Panc1 (cell line): Measurements from ENCODE around the gene RBP4. TPM values are rescaled to one million over a fixed set of nuclear protein-coding genes. Genes with fewer than 3 reads are reported as not detected.

Experiments used
- ATAC-seq: fragments of 200-7000 bp; cut with Tn5 transposase; 2 replicates; pipeline ENCODE4 v1.9.1; 2020; ENCODE audit warnings: mild to moderate bottlenecking, moderate library complexity
- BruUV-seq: library from RNA; stranded (reverse); fragments of 400-500 nt; replicated peaks from 2 replicates; lab custom pipeline; 2021; lab: Mats Ljungman, UMichigan
- CTCF ChIA-PET: fragments of 300-600 bp; sonication (Branson Sonifier 250); formaldehyde crosslinking; loops from one replicate; lab custom pipeline; 2022; ENCODE audit warnings: antibody characterized with exemption; lab: Charles Lee
- POLR2A ChIA-PET: fragments of 300-600 bp; sonication (Branson Sonifier 250); formaldehyde crosslinking; loops from one replicate; lab custom pipeline; 2022; ENCODE audit warnings: antibody characterized with exemption; lab: Charles Lee
- DNase-seq: peaks from one replicate; pipeline ENCODE4 v3.0.0-alpha.2; 2010; ENCODE audit warnings: low read depth, low spot score
- H3K27ac ChIP-seq: 2 replicates; pipeline ENCODE4 v1.5.1; 2011; ENCODE audit warnings: mild to moderate bottlenecking, low read length, inconsistent platforms
- H3K27me3 ChIP-seq: fragments of 200-500 bp; sonication (Bioruptor generic); 2 replicates; pipeline ENCODE4 v1.6.0; 2014; ENCODE audit warnings: low read length, inconsistent platforms; ENCODE audit not compliant: control insufficient read depth, insufficient read depth
- H3K36me3 ChIP-seq: fragments of 200-500 bp; sonication (Bioruptor generic); 2 replicates; pipeline ENCODE4 v1.5.1; 2014; ENCODE audit warnings: inconsistent platforms, mild to moderate bottlenecking, low read length, moderate library complexity; ENCODE audit not compliant: control insufficient read depth, insufficient read depth
- H3K4me1 ChIP-seq: 2 replicates; pipeline ENCODE4 v1.5.1; 2011; ENCODE audit warnings: inconsistent platforms, mild to moderate bottlenecking, low read length, moderate library complexity; ENCODE audit not compliant: control insufficient read depth, insufficient read depth
- H3K4me3 ChIP-seq, 2 experiments: 2 replicates each; pipeline ENCODE4 v1.5.1; 2011 to 2012; ENCODE audit warnings: low read depth in 2 of 2, low read length in 2 of 2, mild to moderate bottlenecking in 2 of 2, inconsistent platforms in 1 of 2, moderate library complexity in 1 of 2
- H3K9me3 ChIP-seq: fragments of 200-500 bp; sonication (Bioruptor generic); 2 replicates; pipeline ENCODE4 v1.5.1; 2014; ENCODE audit warnings: low read depth, mild to moderate bottlenecking, inconsistent platforms, low read length, moderate library complexity; ENCODE audit not compliant: control insufficient read depth, insufficient read depth
- POLR2AphosphoS5 ChIP-seq: IDR thresholded peaks from 2 replicates; pipeline ENCODE4 v1.6.1; 2012; ENCODE audit warnings: mild to moderate bottlenecking, low read depth, low read length, moderate library complexity
- SIN3A ChIP-seq: IDR thresholded peaks from 2 replicates; pipeline ENCODE4 v1.6.1; 2012; ENCODE audit warnings: low read depth, mild to moderate bottlenecking, low read length, moderate library complexity, borderline replicate concordance; ENCODE audit not compliant: insufficient read depth
- TCF7L2 ChIP-seq: IDR thresholded peaks from 2 replicates; pipeline ENCODE4 v1.6.1; 2011; ENCODE audit warnings: mild to moderate bottlenecking, low read depth, low read length, inconsistent platforms
- in situ Hi-C: cut with HindIII; loops from 2 replicates; pipeline ENCODE4 v1.10.0; 2016; ENCODE audit warnings: low sequenced_read_pairs, low pct_unique_long_range_greater_than_20kb
- intact Hi-C: fragments of 100-400 bp; cut with micrococcal nuclease; formaldehyde crosslinking; loops from one replicate; pipeline ENCODE4 v1.10.0; 2022; ENCODE audit not compliant: unreplicated experiment
- total RNA-seq: library from RNA; stranded (reverse); gene quantifications from one replicate; pipeline ENCODE4 v1.2.1, GENCODE V29; 2021; ENCODE audit not compliant: unreplicated experiment
- TF ChIP-seq, protein P1 (sequence below), 2 experiments: IDR thresholded peaks; 2 replicates each; pipeline ENCODE4 v1.6.1; 2011 to 2012; ENCODE audit warnings: low read depth in 2 of 2, control low read depth in 1 of 2, low read length in 1 of 2, mild to moderate bottlenecking in 1 of 2, moderate library complexity in 1 of 2; ENCODE audit not compliant: insufficient read depth in 1 of 2
- TF ChIP-seq, protein P2 (sequence below): fragments of 450-650 bp; IDR thresholded peaks from 2 replicates; pipeline ENCODE4 v1.5.1; 2017; ENCODE audit warnings: mild to moderate bottlenecking

Gene RBP4
- total RNA-seq, 1 experiment from 2014 or later: 6.9 TPM

DNA sequence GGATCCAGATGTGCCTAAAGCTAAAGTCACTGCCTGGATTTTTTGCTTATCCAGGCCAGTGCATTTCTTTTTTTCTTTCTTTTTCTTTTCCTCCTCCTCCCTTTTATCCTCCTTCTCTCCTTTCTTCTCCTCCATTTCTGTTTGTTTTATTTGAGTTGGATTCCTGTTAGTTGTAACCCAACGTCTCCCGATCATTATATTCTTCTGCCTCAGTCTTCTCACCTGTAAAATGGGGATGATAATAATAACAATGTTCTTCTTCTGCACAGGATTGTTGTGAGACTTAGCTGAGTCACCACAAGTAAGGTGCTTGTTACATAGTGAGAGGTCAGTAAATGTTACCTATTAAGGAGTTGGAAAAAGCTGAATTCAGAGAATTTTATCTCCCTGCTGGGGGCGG, 48.3 kb downstream of the RBP4 start:
- TF ChIP-seq, protein P1, sequence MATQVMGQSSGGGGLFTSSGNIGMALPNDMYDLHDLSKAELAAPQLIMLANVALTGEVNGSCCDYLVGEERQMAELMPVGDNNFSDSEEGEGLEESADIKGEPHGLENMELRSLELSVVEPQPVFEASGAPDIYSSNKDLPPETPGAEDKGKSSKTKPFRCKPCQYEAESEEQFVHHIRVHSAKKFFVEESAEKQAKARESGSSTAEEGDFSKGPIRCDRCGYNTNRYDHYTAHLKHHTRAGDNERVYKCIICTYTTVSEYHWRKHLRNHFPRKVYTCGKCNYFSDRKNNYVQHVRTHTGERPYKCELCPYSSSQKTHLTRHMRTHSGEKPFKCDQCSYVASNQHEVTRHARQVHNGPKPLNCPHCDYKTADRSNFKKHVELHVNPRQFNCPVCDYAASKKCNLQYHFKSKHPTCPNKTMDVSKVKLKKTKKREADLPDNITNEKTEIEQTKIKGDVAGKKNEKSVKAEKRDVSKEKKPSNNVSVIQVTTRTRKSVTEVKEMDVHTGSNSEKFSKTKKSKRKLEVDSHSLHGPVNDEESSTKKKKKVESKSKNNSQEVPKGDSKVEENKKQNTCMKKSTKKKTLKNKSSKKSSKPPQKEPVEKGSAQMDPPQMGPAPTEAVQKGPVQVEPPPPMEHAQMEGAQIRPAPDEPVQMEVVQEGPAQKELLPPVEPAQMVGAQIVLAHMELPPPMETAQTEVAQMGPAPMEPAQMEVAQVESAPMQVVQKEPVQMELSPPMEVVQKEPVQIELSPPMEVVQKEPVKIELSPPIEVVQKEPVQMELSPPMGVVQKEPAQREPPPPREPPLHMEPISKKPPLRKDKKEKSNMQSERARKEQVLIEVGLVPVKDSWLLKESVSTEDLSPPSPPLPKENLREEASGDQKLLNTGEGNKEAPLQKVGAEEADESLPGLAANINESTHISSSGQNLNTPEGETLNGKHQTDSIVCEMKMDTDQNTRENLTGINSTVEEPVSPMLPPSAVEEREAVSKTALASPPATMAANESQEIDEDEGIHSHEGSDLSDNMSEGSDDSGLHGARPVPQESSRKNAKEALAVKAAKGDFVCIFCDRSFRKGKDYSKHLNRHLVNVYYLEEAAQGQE (IDR thresholded peaks at IDR 0.05; ENCODE audit: insufficient read depth in 1 of 2, low read depth in 2 of 2, low read length in 1 of 2): no peak
- TF ChIP-seq TCF7L2 (no peak), SIN3A (no peak), POLR2AphosphoS5 (no peak)
- TF ChIP-seq, protein P2, sequence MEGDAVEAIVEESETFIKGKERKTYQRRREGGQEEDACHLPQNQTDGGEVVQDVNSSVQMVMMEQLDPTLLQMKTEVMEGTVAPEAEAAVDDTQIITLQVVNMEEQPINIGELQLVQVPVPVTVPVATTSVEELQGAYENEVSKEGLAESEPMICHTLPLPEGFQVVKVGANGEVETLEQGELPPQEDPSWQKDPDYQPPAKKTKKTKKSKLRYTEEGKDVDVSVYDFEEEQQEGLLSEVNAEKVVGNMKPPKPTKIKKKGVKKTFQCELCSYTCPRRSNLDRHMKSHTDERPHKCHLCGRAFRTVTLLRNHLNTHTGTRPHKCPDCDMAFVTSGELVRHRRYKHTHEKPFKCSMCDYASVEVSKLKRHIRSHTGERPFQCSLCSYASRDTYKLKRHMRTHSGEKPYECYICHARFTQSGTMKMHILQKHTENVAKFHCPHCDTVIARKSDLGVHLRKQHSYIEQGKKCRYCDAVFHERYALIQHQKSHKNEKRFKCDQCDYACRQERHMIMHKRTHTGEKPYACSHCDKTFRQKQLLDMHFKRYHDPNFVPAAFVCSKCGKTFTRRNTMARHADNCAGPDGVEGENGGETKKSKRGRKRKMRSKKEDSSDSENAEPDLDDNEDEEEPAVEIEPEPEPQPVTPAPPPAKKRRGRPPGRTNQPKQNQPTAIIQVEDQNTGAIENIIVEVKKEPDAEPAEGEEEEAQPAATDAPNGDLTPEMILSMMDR: no peak
- no peaks in the 10 kb centered on the region for H3K9me3 ChIP-seq
- POLR2A ChIA-PET: no interaction called here
- no peaks in the 10 kb centered on the region for H3K36me3 ChIP-seq
- ATAC-seq (no peak), DNase-seq (no peak)
- no peak overlapping the region for H3K4me3 ChIP-seq
- intact Hi-C loops (loop anchor here (10.0 kb wide), 1 partner anchor 262 kb away; no protein-coding TSS in a partner anchor), in situ Hi-C loops (no loop called here)
- H3K27ac ChIP-seq: no peak overlapping the region
- CTCF ChIA-PET: interaction anchor here (0.7 to 1.6 kb wide), 2 partner anchors 124 to 128 kb away, joined by 3 to 4 read pairs; no protein-coding TSS in a partner anchor
- no TSS peak for BruUV-seq
- H3K4me1 ChIP-seq: no peaks in the 10 kb centered on the region
- no peaks in the 10 kb centered on the region for H3K27me3 ChIP-seq

DNA sequence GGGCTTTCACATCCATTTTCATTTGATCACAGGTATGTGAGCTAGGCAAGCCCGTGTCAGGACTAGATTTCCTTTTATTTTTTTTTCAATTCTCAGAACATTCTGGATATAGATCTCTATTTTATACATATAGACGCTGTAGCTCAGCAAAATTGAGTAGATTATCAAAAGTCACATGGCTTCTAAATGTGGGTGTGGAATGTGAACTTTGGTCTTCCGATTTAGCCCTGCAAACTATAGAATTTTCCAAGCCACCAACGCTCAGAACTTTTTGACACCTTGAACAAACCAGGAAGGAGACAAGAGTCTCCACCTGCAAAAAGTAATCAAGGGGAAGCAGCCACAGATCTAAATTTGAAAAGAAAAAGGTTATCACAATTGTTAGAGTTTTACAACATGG, 50.4 kb downstream of the RBP4 start:
- DNase-seq (no peak), ATAC-seq (no peak)
- no peaks in the 10 kb centered on the region for H3K4me1 ChIP-seq
- no peak overlapping the region for H3K27ac ChIP-seq
- ChIA-PET POLR2A (no interaction called here), CTCF (interaction anchor here (0.9 kb wide), 1 partner anchor 198 kb away, joined by 5 read pairs; no protein-coding TSS in a partner anchor)
- in situ Hi-C loops (no loop called here), intact Hi-C loops (loop anchor here (10.0 kb wide), 1 partner anchor 264 kb away; no protein-coding TSS in a partner anchor)
- H3K9me3 ChIP-seq: no peaks in the 10 kb centered on the region
- BruUV-seq: no TSS peak
- TF ChIP-seq POLR2AphosphoS5 (no peak), SIN3A (no peak)
- no peaks in the 10 kb centered on the region for H3K27me3 ChIP-seq
- H3K36me3 ChIP-seq: no peaks in the 10 kb centered on the region
- no peak overlapping the region for H3K4me3 ChIP-seq

DNA sequence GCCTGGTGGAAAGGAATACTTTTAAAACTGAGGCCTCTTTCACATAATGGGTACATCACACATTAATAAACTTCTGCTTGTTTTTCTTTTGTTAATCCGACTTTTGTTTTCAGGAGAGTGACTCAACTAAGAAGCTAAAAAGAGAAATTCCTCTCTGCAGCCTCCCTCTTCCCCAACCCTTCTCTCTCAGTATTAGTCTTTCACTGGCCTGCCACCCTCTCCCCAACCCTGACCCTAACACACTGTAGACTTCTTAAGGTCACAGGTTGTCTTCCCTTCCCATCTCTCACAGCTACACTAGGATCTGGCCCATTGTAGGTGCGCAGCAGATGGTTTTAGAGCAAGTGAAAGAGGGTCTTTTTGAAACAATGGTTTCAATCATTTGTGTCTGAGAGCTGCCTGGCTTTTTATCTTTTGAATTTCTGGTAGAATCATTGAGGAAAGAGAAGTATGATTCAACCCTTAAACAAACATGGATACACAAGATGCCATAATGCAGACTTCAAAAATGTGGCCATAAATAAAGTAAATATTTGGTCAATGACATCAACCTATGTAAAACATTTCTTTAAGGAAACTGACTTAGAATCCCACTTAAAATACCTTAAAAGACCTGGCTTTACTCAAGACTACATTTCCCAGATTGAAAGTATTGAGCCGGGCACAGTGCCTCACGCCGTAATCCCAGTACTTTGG, 52.5 kb downstream of the RBP4 start:
- intact Hi-C loops (no loop called here), in situ Hi-C loops (no loop called here)
- Histone ChIP-seq H3K4me1 (no peaks in the 10 kb centered on the region), H3K36me3 (no peaks in the 10 kb centered on the region), H3K9me3 (no peaks in the 10 kb centered on the region), H3K27me3 (no peaks in the 10 kb centered on the region), H3K27ac (no peak overlapping the region), H3K4me3 (no peak overlapping the region)
- DNase-seq: peak; percentile 77
- TF ChIP-seq, protein P1 (IDR thresholded peaks at IDR 0.05; ENCODE audit: insufficient read depth in 1 of 2, low read depth in 2 of 2, low read length in 1 of 2): no peak
- TF ChIP-seq, protein P2: no peak
- TF ChIP-seq TCF7L2: no peak
- no peak for TF ChIP-seq POLR2AphosphoS5
- no peak for TF ChIP-seq SIN3A
- ChIA-PET CTCF (no interaction called here), POLR2A (no interaction called here)
- ATAC-seq: peak; percentile 72
- BruUV-seq: no TSS peak
